GM23338 (cell line): ENCODE results near the gene MRPS27.

Experiments
- CREB1 ChIP-seq: fragments of 250-450 bp; sonication (Bioruptor Pico); IDR thresholded peaks from 2 replicates; pipeline ENCODE4 v1.5.0; 2020; ENCODE audit warnings: low read depth, mild to moderate bottlenecking, moderate library complexity
- CTCF ChIP-seq, 2 experiments: fragments of 200-600 bp in 1 of 2; sonication (generic) in 1 of 2; conservative IDR thresholded peaks; 2 replicates each; pipeline versions ENCODE4 v1.5.1 to v1.6.1; 2016 to 2017; ENCODE audit warnings: antibody characterized with exemption in 2 of 2, low read depth in 2 of 2, mild to moderate bottlenecking in 2 of 2, moderate library complexity in 1 of 2
- EZH2 ChIP-seq: fragments of 200-600 bp; sonication (generic); IDR thresholded peaks from one replicate; pipeline ENCODE4 v1.8.0; 2017; ENCODE audit warnings: antibody characterized with exemption, mild to moderate bottlenecking, low read depth; ENCODE audit not compliant: unreplicated experiment
- EZH2phosphoT487 ChIP-seq: fragments of 200-600 bp; sonication (generic); IDR thresholded peaks from one replicate; pipeline ENCODE4 v1.8.1; 2018; ENCODE audit warnings: antibody characterized with exemption; ENCODE audit not compliant: unreplicated experiment
- NANOG ChIP-seq: IDR thresholded peaks from 2 replicates; pipeline ENCODE4 v1.6.1; 2016; ENCODE audit warnings: antibody characterized with exemption, borderline replicate concordance
- POLR2AphosphoS5 ChIP-seq: IDR thresholded peaks from 2 replicates; pipeline ENCODE4 v1.6.1; 2016; ENCODE audit warnings: antibody characterized with exemption, low read depth
- ZNF114 ChIP-seq: fragments of 250-450 bp; sonication (Bioruptor Pico); IDR thresholded peaks from 2 replicates; pipeline ENCODE4 v1.5.0; 2020; ENCODE audit warnings: mild to moderate bottlenecking, moderate library complexity

- TF ChIP-seq ZNF114 (CRISPR knock-in tag) (no peak), NANOG (no peak), EZH2 (no peak), CTCF (conservative IDR thresholded peaks at IDR 0.05; ENCODE audit: low read depth in 2 of 2) (no peak), POLR2AphosphoS5 (no peak), CREB1 (CRISPR knock-in tag) (no peak), EZH2phosphoT487 (no peak)
Measured at GRCh38 chr5:72288924-72289323, 31.1 kb downstream of the MRPS27 start.
